Chondrocyte (in vitro differentiated cells): ENCODE data around the gene ZSCAN16. TPM values are rescaled to one million over a fixed set of nuclear protein-coding genes. Genes with fewer than 3 reads are reported as not detected.
"Not testable (repeated sequence)": the region's sequence is repeated elsewhere in the genome, so short reads cannot be mapped to it uniquely, and the experiment has no call there.

Experiments
- DNase-seq: peaks from one replicate; pipeline ENCODE4 v3.0.0; 2021; ENCODE audit warnings: mixed read lengths, low spot score
- H3K27ac Mint-ChIP-seq: one replicate; pipeline ENCODE4 v1.8.0; 2021; ENCODE audit warnings: mild to moderate bottlenecking, moderate library complexity, mixed read lengths; ENCODE audit not compliant: unreplicated experiment
- H3K27me3 Mint-ChIP-seq: 2 replicates; pipeline ENCODE4 v1.8.0; 2021; ENCODE audit warnings: low read depth, mixed read lengths
- H3K36me3 Mint-ChIP-seq: 2 replicates; pipeline ENCODE4 v1.8.0; 2021; ENCODE audit warnings: low read depth, mixed read lengths
- H3K4me1 Mint-ChIP-seq: 2 replicates; pipeline ENCODE4 v1.8.0; 2021; ENCODE audit warnings: low read depth, mild to moderate bottlenecking, mixed read lengths
- H3K4me3 Mint-ChIP-seq: one replicate; pipeline ENCODE4 v1.8.0; 2021; ENCODE audit warnings: mild to moderate bottlenecking, moderate library complexity, mixed read lengths; ENCODE audit not compliant: unreplicated experiment
- H3K9me3 Mint-ChIP-seq: 2 replicates; pipeline ENCODE4 v1.8.0; 2021; ENCODE audit warnings: low read depth, mixed read lengths
- CTCF ChIP-seq: fragments of 200-600 bp; sonication (generic); IDR thresholded peaks from 2 replicates; pipeline ENCODE4 v1.5.0; 2021; ENCODE audit warnings: antibody characterized with exemption, mild to moderate bottlenecking, moderate library complexity
- long read RNA-seq: library from polyadenylated mRNA; stranded (forward); transcript quantifications from one replicate; pipeline ENCODE4 v2.0.0, GENCODE V29; 2021
- total RNA-seq: library from RNA; stranded (reverse); gene quantifications from 3 replicates; pipeline ENCODE4 v1.2.1, GENCODE V29; 2021

Gene ZSCAN16
- 2.5 to 3.0 TPM (median 3.0 TPM) in 3 replicates for total RNA-seq
- long read RNA-seq, partial matches to known transcripts, result 0 of 3 reads
- long read RNA-seq, other reads (novel, unspliced or antisense), result 1 of 3 reads

- Mint-ChIP-seq H3K9me3 (no peaks in the 10 kb centered on the region), H3K27ac (peak within 1 kb of the TSS; percentile 84), H3K4me1 (peaks cover 19% of the 10 kb centered on the region), H3K36me3 (peaks cover 13% of the 10 kb centered on the region), H3K27me3 (no peaks in the 10 kb centered on the region), H3K4me3 (peak within 1 kb of the TSS; percentile 95)
- no peak for TF ChIP-seq CTCF
- DNase-seq, result no peak
Measured at GRCh38 chr6:28124350-28124970, at the start of gene ZSCAN16. Gene ZSCAN16, plus strand, starts transcription at chr6:28124609. Its CDS starts 835 bp downstream, at chr6:28125444.

DNA sequence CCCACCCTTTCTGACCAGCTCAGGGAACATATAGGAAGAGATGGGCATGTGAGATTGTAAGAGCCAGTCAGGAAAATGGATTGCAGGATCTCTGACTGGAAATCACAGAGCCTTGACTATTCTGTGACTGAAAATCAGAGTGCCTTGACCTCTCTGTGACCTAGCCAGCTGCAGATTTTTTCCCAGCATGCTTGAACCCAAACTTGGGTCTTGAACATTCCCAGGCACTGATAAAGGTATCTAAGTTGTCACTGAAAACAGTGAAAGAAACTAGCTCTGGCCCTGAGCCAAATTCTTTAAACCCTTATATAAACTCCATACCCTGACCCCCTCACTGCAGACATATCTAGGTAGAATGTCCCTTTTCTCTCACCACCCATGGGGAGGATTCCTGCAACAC lies 46.4 kb upstream of the ZSCAN16 start:
- no peak for DNase-seq
- H3K9me3 Mint-ChIP-seq, result no peaks in the 10 kb centered on the region
- no peak overlapping the region for H3K27ac Mint-ChIP-seq
- H3K4me3 Mint-ChIP-seq, result no peak overlapping the region
- peaks cover 11% of the 10 kb centered on the region for H3K4me1 Mint-ChIP-seq
- no peak for TF ChIP-seq CTCF
- no peaks in the 10 kb centered on the region for H3K36me3 Mint-ChIP-seq
- peaks cover 6% of the 10 kb centered on the region for H3K27me3 Mint-ChIP-seq

DNA sequence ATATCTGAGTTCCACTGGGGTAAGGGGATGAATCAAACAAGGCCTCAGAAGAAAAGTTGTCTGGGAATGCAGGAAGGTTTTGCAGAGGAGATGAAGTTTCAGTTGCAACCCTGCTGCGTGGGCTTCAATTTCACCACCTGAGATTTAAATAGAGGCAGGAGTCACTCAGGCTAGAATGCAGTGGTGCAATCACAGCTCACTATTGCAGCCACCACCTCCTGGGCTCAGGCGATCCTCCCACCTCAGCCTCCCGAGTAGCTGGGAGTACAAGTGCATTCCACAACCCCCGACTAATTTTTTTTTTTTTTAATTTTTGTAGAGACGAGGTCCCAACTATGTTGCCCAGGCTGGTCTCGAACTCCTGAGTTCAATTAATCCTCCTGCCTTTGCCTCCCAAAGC lies 45.6 kb upstream of the ZSCAN16 start:
- no peak for DNase-seq
- H3K27ac Mint-ChIP-seq, result no peak overlapping the region
- peaks cover 11% of the 10 kb centered on the region for H3K4me1 Mint-ChIP-seq
- peak overlapping the region; percentile 11 for H3K4me3 Mint-ChIP-seq
- H3K9me3 Mint-ChIP-seq, result no peaks in the 10 kb centered on the region
- no peaks in the 10 kb centered on the region for H3K36me3 Mint-ChIP-seq
- no peak for TF ChIP-seq CTCF
- peaks cover under 1% of the 10 kb centered on the region for H3K27me3 Mint-ChIP-seq

DNA sequence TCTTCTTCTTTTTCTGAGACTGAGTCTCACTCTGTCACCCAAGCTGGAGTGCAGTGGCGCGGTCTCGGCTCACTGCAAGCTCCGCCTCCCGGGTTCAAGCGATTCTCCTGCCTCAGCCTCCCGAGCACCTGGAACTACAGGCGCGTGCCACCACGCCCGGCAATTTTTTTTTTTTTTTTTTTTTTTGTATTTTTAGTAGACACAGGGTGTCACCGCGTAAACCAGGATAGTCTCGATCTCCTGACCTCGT lies 44.1 kb upstream of the ZSCAN16 start, which contains the start of gene ZNF165:
Gene ZNF165, plus strand, starts transcription at position 188 of the 250 bp plus-strand sequence. CDS start 4,913 bp downstream, outside the sequence.
- TF ChIP-seq CTCF, result peak; percentile 4
- not testable (repeated sequence) for H3K36me3 Mint-ChIP-seq, H3K27me3 Mint-ChIP-seq, DNase-seq, H3K9me3 Mint-ChIP-seq
- Mint-ChIP-seq H3K27ac (peak within 1 kb of the TSS; percentile 98), H3K4me3 (peak within 1 kb of the TSS; percentile 96), H3K4me1 (peaks cover 11% of the 10 kb centered on the region)

GRCh38 chr6:28080631-28081485 lies 43.6 kb upstream of the ZSCAN16 start:
- Mint-ChIP-seq H3K9me3 (no peaks in the 10 kb centered on the region), H3K27me3 (no peaks in the 10 kb centered on the region), H3K4me3 (peak overlapping the region; percentile 96), H3K36me3 (no peaks in the 10 kb centered on the region), H3K27ac (peak overlapping the region; percentile 98), H3K4me1 (peaks cover 11% of the 10 kb centered on the region)
- TF ChIP-seq CTCF, result no peak
- peak; percentile 96 for DNase-seq
